Type B pancreatic cell (in vitro differentiated cells): Measurements from ENCODE around the gene MAPK12. TPM values are rescaled to one million over a fixed set of nuclear protein-coding genes. Genes with fewer than 3 reads are reported as not detected.

Experiments
- DNase-seq: peaks from one replicate; pipeline ENCODE4 v3.0.0; 2021; ENCODE audit warnings: mixed read lengths; ENCODE audit not compliant: unreplicated experiment; ENCODE audit errors: extremely low spot score
- H3K27ac Mint-ChIP-seq: 2 replicates; pipeline ENCODE4 v1.8.0; 2021; ENCODE audit warnings: mild to moderate bottlenecking, mixed read lengths
- H3K27me3 Mint-ChIP-seq: 2 replicates; pipeline ENCODE4 v1.8.0; 2021; ENCODE audit warnings: mixed read lengths
- H3K36me3 Mint-ChIP-seq: 2 replicates; pipeline ENCODE4 v1.8.0; 2021; ENCODE audit warnings: mixed read lengths
- H3K4me1 Mint-ChIP-seq: one replicate; pipeline ENCODE4 v1.8.0; 2021; ENCODE audit warnings: mixed read lengths; ENCODE audit not compliant: unreplicated experiment
- H3K4me3 Mint-ChIP-seq: 2 replicates; pipeline ENCODE4 v1.8.0; 2021; ENCODE audit warnings: mild to moderate bottlenecking, mixed read lengths
- H3K9me3 Mint-ChIP-seq: 2 replicates; pipeline ENCODE4 v1.8.0; 2021; ENCODE audit warnings: mixed read lengths
- total RNA-seq: library from RNA; stranded (reverse); gene quantifications from 2 replicates; pipeline ENCODE4 v1.2.1, GENCODE V29; 2021; ENCODE audit warnings: low replicate concordance
- TF ChIP-seq, protein P1 (sequence below): fragments of 200-600 bp; sonication (generic); conservative IDR thresholded peaks from 2 replicates; pipeline ENCODE4 v1.5.0; 2021; ENCODE audit warnings: antibody characterized with exemption, mild to moderate bottlenecking

Gene MAPK12
- total RNA-seq, 1 donor from 2014 or later, result 31.3 TPM

DNA sequence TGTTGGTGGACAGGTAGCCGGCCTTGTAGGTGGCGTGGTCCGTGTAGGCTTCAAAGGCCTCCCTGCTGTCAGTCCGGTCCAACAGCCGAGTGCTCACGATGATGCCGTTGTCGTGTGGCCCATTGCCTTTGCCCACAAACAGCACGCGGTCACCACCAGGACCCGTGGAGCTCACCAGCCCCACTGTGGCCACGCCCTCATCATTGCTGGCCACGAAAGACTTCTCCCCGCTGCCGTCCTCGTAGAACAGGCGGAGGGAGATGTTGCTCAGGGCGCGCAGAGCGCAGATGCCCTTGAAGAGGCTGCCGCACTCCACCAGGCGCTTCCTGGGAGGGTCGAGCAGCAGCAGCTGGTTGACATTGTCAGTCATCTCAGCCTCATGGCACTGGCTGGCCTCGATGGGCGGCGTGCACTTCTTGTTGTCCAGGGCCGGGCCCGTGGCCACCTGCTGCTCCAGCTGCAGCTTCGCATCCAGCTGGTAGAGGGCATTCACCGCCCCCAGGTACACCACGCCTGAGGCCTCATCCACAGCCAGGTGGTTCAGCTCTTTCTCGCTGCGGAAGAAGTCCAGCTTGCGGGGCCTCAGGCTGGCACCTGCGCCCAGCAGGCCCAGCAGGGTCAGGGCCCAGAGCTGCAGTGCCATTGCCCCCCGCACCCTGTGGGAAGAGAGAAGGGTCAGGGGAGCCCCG is 28.6 kb upstream of the MAPK12 start:
- Mint-ChIP-seq H3K4me3 (no peak overlapping the region), H3K4me1 (peaks cover 4% of the 10 kb centered on the region), H3K27me3 (no peaks in the 10 kb centered on the region), H3K36me3 (no peaks in the 10 kb centered on the region), H3K9me3 (no peaks in the 10 kb centered on the region), H3K27ac (peak overlapping the region; percentile 39)
- DNase-seq, result no peak
- TF ChIP-seq, protein P1, sequence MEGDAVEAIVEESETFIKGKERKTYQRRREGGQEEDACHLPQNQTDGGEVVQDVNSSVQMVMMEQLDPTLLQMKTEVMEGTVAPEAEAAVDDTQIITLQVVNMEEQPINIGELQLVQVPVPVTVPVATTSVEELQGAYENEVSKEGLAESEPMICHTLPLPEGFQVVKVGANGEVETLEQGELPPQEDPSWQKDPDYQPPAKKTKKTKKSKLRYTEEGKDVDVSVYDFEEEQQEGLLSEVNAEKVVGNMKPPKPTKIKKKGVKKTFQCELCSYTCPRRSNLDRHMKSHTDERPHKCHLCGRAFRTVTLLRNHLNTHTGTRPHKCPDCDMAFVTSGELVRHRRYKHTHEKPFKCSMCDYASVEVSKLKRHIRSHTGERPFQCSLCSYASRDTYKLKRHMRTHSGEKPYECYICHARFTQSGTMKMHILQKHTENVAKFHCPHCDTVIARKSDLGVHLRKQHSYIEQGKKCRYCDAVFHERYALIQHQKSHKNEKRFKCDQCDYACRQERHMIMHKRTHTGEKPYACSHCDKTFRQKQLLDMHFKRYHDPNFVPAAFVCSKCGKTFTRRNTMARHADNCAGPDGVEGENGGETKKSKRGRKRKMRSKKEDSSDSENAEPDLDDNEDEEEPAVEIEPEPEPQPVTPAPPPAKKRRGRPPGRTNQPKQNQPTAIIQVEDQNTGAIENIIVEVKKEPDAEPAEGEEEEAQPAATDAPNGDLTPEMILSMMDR, result no peak

DNA sequence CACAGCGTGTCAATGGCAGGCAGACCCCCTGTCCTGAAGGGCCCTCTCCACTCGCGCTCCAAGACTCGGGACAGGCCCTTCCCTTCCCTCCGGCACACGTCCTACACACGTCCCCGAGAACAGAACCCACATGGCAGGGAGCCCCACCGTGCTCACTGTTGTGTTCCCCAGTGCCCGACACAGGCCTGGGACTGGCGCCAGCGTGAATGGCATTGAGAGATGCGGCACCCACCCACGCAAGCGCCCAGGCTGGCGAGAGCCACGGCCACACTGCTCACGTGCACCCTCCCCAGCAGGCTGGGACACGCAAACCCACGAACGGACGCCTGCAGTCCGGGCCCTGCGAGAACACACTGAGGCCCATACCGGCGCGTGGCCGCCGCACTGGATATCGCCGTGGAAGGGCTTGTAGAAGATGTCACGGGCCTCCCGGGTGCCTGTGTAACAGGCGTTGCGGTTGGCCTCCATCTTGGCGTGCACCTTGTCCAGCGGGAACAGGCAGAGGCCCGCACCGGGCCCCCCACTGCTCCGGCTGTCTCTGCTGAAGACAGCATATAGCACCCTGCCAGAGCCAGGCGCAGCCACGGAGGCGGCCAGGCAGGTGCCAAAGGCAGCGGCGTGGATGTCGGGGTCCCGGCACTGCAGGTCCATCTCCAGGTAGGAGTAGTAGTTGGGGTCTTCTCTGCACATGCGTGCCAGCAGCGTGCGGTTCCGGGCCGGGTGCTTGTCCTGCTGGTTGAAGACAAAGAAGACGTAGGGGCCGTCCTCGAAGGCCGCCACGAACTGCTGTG is 27.9 kb upstream of the MAPK12 start:
- Mint-ChIP-seq H3K27me3 (no peaks in the 10 kb centered on the region), H3K9me3 (no peaks in the 10 kb centered on the region), H3K27ac (no peak overlapping the region), H3K4me1 (peaks cover 4% of the 10 kb centered on the region), H3K4me3 (no peak overlapping the region), H3K36me3 (no peaks in the 10 kb centered on the region)
- TF ChIP-seq, protein P1, result no peak
- no peak for DNase-seq

DNA sequence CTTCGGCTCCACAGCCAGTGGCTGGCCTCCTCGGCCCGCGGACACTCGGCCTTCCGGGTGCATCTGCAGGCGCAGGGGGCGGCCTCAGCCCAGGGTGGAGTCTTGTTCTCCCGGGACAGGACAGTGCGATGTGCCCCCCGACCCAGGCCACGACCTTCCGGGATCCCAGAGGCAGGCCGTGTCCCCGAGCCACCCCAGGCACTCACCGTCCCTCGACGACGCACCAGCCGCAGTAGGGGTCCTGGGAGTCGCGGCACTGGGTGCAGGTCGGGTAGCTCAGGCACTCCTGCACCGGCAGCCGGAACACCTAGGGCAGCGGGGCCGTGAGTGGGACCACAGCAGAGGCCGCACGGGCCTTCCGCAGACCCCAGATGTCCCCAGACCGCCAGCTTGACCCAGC is 26.2 kb upstream of the MAPK12 start:
- Mint-ChIP-seq H3K27me3 (no peaks in the 10 kb centered on the region), H3K9me3 (no peaks in the 10 kb centered on the region)

DNA sequence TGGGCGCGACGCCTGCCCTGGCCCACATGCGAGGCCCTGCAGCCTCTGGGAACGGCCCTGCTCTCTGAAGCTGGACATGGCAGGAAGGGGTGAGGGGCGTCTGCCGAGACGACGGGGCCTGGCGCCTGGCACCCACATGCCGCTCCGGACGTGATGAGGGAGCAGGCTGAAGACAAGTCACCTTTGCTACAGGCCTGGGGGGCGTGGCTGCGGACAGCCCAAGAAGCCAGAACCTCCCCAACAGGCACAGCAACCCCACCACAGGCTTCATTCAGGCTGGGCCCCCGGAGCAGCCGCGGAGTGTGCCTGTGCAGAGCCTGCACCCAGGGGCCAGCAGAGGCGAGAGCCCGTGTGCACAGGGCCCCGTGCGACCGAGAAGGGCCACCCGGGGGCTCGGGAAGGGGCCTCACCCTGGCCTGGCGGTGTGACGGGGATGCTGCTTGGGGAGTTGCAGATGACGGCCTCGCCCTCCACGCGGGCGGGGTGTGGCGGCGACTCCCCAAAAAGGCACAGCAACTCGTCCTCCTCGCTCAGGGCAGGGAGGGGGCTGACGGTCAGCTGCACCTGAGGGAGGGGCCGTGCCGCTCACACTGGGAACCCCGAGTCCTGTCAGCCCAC is 25.3 kb upstream of the MAPK12 start:
- Mint-ChIP-seq H3K36me3 (no peaks in the 10 kb centered on the region), H3K9me3 (no peaks in the 10 kb centered on the region), H3K4me1 (no peaks in the 10 kb centered on the region), H3K27ac (no peak overlapping the region), H3K27me3 (no peaks in the 10 kb centered on the region), H3K4me3 (no peak overlapping the region)
- no peak for DNase-seq
- TF ChIP-seq, protein P1, result no peak

More for the DNA sequence above, 26.2 kb upstream of the MAPK12 start:
- Mint-ChIP-seq H3K4me3 (no peak overlapping the region), H3K36me3 (no peaks in the 10 kb centered on the region), H3K27ac (no peak overlapping the region), H3K4me1 (peaks cover 3% of the 10 kb centered on the region)
- TF ChIP-seq, protein P1, result no peak
- DNase-seq, result no peak

DNA sequence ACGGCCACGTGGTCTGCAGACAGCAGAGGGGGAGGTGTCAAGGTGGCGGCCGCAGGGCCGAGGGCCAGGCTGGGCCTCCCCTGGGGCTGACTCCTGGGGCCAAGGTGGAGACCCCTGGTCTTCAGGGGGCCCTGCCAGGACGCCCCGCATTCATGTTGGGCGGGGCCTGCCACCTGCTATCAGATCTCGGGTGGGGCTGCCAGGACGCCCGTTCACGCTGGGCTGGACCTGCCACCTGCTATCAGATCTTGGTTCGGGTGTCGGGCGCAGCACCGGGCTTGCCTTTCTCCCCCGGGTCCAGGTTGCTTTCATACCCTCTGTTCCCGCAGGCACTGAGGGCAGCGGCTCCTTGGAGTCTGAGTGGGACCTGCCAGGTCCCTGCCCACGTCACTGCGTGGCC is 24.8 kb upstream of the MAPK12 start:
- DNase-seq, result no peak
- no peak overlapping the region for H3K27ac Mint-ChIP-seq
- TF ChIP-seq, protein P1, result no peak
- H3K27me3 Mint-ChIP-seq, result no peaks in the 10 kb centered on the region
- no peaks in the 10 kb centered on the region for H3K9me3 Mint-ChIP-seq
- no peaks in the 10 kb centered on the region for H3K36me3 Mint-ChIP-seq
- H3K4me1 Mint-ChIP-seq, result no peaks in the 10 kb centered on the region
- H3K4me3 Mint-ChIP-seq, result no peak overlapping the region
